ENCODE data around the gene IMP3.
"Not testable (repeated sequence)": the region's sequence is repeated elsewhere in the genome, so short reads cannot be mapped to it uniquely, and the experiment has no call there.

Gene IMP3

DNA sequence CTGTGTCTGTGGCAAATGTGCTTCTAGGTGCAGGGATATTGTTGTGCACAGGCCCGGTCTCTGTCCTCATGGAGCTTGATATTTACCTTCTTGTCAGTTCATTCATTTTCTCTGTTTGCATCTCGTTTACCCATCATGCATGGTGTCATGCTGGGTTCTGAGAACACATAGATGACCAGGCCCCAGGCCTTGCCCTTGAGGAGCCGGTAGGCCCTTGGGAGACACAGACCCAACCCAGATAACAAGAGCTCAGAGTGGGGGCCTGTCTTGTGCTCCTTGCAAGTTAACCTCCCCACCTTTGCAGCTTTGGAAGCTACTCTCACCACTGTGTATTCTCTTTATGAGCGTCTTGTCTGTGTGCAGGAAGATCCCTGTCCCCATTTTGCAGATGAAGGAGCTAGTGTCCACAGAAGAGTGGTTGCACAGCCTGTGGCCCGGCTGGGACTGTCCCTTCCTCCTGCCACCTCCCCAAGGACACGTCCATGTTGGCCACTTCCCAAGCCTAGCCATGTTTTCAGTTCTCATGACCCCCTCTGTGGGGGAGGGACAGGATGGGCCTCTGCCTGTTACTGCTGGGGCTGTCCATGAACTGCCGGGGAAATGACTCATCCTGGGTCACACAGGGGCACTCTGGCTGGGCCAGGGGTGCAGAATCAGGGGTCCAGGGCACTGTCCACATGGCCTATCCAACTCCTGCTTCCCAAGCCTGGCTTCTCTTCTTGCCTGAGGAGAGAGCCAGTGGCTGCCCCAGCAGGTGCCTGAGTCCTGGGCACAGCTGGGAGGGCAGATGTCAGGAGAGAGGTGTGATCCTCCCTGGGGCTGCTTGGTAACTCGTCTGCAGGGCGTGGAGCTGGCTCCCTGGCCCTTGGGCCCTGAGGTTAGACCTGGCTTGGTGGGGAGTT, 11.1 kb upstream of the IMP3 start:
- DNase-seq (ENCODE audit: low spot score): peak; percentile 68

DNA sequence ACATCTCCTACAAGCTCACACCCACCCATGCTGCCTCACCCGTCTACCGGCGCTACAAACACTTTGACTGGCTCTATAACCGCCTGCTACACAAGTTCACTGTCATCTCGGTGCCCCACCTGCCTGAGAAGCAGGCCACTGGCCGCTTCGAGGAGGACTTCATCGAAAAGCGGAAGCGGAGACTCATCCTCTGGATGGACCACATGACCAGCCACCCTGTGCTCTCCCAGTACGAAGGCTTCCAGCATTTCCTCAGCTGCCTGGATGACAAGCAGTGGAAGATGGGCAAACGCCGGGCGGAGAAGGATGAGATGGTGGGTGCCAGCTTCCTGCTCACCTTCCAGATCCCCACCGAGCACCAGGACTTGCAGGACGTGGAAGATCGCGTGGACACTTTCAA, 9.8 kb upstream of the IMP3 start:
- no peak for DNase-seq (ENCODE audit: low spot score)

- DNase-seq (ENCODE audit: low spot score): no peak
Observed at GRCh38 chr15:75649045-75649761, 9.2 kb upstream of the IMP3 start.

DNA sequence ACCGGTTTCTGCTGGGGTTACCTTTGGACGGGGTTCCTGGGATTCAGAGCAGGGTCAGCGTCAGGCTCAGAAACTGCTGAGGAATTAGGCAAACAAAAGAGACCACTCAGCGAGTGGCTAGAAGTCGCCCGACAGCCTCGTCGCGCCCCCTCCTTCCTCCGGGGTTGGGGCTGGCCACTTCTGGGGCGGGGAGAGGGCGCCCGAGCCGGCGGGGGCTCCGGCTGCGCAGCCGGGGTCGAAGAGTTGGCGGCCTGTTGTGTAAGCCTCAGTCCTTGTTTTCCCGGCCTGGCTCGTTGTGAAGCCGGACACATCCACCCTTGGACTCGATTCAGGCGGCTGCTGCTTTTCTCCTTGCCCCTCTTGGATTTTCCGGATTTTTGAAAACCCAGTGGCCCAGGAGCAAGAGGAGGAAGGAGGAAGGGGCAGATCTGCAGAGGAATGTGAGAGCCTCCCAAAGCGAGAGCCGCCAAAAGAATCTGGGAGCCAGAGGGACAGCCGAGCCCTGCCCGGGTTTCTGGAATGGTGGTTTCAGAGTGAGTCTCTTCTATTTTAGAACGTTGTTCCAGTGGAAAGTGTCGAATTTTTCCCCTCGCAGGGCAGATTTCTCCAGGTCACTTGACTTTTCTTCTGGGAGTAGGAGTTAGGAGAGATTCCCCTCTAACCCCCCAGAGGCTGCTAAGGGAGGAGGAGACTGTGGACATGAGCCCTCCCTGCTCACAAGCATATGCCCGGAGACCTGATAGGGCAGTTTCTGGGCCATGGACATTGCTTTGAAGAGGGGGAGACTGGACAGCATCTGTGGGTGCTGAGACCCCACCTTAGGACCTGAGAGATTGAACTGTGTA, 8.4 kb upstream of the IMP3 start:
- DNase-seq (ENCODE audit: low spot score): peak; percentile 38

- DNase-seq (ENCODE audit: low spot score): peak; percentile 76
Observed at GRCh38 chr15:75647370-75648155, 7.5 kb upstream of the IMP3 start, which contains the start of gene SNX33. Gene SNX33, plus strand, starts transcription at chr15:75647912. Its CDS starts 1,191 bp downstream, at chr15:75649103.

- DNase-seq (ENCODE audit: low spot score): no peak
Observed at GRCh38 chr15:75646944-75647364, 6.9 kb upstream of the IMP3 start.

GRCh38 chr15:75646112-75646943, 6.3 kb upstream of the IMP3 start:
- DNase-seq (ENCODE audit: low spot score): no peak

DNA sequence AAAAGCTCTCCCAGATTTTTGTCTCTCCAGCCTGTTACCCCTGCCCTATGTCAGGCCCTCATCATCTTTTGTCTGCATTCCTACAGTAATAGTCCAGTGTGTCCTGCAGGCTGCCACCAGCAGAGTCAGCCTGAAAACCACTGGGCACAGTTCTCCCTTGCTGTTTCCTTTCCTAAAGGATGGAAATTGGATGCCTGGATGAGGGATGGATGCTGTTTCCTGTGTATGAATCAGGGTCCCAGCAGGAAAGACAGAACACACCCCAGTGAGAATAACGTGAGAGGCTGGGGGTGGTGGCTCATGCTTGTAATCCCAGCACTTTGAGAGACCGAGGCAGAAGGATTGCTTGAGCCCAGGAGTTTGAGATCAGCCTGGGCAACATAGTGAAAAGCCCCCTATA, 4.4 kb upstream of the IMP3 start:
- peak; percentile 35 for DNase-seq (ENCODE audit: low spot score)

GRCh38 chr15:75641603-75642002, 1.6 kb upstream of the IMP3 start:
- DNase-seq (ENCODE audit: low spot score): no peak

- no peak for DNase-seq (ENCODE audit: low spot score)
Observed at GRCh38 chr15:75641179-75641503, 1.1 kb upstream of the IMP3 start.

DNA sequence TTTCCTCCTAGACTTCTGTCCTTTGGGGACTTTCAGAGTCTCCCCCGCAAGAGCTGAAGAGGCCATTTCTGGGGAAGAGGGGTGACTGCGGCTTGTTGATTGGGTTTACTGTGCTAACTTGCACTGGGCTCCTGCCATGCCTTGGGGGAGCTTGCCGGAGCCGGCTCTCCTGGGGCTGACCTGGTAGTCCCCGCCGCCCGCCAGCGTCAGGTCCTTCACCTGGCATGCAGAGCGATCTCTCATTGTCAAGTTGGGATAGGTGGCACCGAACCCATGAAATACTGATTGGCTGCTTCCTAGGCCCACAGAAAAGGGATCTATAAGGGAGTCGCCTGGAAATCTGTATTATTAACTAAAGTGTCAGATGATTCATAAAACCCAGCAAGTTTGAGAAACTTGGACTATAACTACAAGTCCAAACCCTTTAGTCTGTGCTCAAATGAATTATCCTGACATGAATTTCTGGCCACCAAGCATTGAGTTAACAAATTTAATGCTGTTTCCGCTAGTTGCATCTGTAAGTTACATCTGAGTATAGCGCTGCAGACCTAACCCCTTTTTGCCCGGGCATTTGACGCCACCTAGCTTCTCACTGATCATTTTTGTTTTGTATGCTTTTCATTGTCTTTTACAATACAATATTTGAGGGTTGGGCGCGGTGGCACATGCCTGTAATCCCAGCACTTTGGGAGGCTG, 607 bp upstream of the IMP3 start:
- peak; percentile 38 for DNase-seq (ENCODE audit: low spot score)

GRCh38 chr15:75639191-75639708, 774 bp downstream of the IMP3 start:
- no peak for DNase-seq (ENCODE audit: low spot score)

- DNase-seq (ENCODE audit: low spot score): no peak
Observed at GRCh38 chr15:75637245-75638009, 2.6 kb downstream of the IMP3 start.

- no peak for DNase-seq (ENCODE audit: low spot score)
Observed at GRCh38 chr15:75636026-75636425, 4.0 kb downstream of the IMP3 start.

- DNase-seq (ENCODE audit: low spot score): not testable (repeated sequence)
Observed at GRCh38 chr15:75633922-75634321, 6.1 kb downstream of the IMP3 start.

- DNase-seq (ENCODE audit: low spot score): no peak
Observed at GRCh38 chr15:75631935-75632334, 8.1 kb downstream of the IMP3 start.

GRCh38 chr15:75625542-75626347, 14.3 kb downstream of the IMP3 start, which contains the start of gene SNUPN:
Gene SNUPN, minus strand, starts transcription at chr15:75625725. Its CDS starts 4,674 bp downstream, at chr15:75621051.
- DNase-seq (ENCODE audit: low spot score): peak; percentile 85

DNA sequence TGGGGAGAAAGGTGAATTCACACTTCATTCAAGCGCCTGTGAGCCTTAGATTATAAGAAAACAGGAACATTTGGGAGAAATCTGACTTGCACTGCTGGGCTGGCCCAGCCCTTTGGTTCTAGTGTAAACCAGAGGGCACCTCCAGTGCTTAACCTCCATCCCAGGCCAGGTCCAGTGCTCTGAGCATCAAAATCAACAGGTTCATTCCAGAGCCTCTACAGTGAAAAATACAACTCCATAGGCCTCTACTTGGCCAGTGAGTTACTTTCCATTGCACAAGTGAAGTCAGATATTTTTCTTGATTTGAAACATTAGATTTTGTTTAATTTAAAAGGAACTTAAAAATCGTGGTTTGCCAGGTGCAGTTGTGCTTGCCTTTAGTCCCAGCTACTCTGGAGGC, 17.5 kb downstream of the IMP3 start:
- DNase-seq (ENCODE audit: low spot score): no peak
